Endothelial cell of umbilical vein (primary cell): Measurements from ENCODE around the gene CDC14B. TPM values are rescaled to one million over a fixed set of nuclear protein-coding genes. Genes with fewer than 3 reads are reported as not detected.

Experiments
- BruUV-seq: library from RNA; stranded (reverse); fragments of 400-500 nt; replicated peaks from 2 replicates; lab custom pipeline; 2021; lab: Mats Ljungman, UMichigan
- CTCF ChIA-PET: fragments of 300-600, 350-600 bp; sonication (Branson Sonifier 250); formaldehyde crosslinking; loops from one replicate; lab custom pipeline; 2021; ENCODE audit warnings: antibody characterized with exemption, inconsistent platforms; lab: Charles Lee
- POLR2A ChIA-PET: fragments of 300-600, 350-600 bp; sonication (Branson Sonifier 250); formaldehyde crosslinking; loops from one replicate; lab custom pipeline; 2021; ENCODE audit warnings: antibody characterized with exemption, inconsistent platforms; lab: Charles Lee
- DNase-seq: peaks from one replicate; pipeline ENCODE4 v3.0.0-alpha.2; 2011; ENCODE audit warnings: low read depth, low spot score
- FAIRE-seq: peaks from 2 replicates; lab custom pipeline; 2011; peaks lifted over from hg19 to GRCh38; lab: Jason Lieb, UNC
- H2AFZ ChIP-seq: 2 replicates; pipeline ENCODE4 v1.6.0; 2012; ENCODE audit warnings: low read depth, low read length, control low read depth, inconsistent platforms
- H3K27ac ChIP-seq: 2 replicates; pipeline ENCODE4 v1.5.1; 2011; ENCODE audit warnings: low read depth, mild to moderate bottlenecking, control low read depth, low read length, moderate library complexity; ENCODE audit not compliant: insufficient read depth
- H3K27me3 ChIP-seq, 2 experiments: 2 replicates each; pipeline versions ENCODE4 v1.6.0 to v1.6.1; 2011; ENCODE audit warnings: low read length in 2 of 2, mixed read lengths in 1 of 2; ENCODE audit not compliant: control insufficient read depth in 2 of 2, insufficient read depth in 2 of 2
- H3K36me3 ChIP-seq, 2 experiments: 2 replicates in 1 of 2; 3 replicates in 1 of 2; pipeline ENCODE4 v1.5.1; 2011; ENCODE audit warnings: low read length in 2 of 2, mild to moderate bottlenecking in 1 of 2, moderate library complexity in 1 of 2; ENCODE audit not compliant: control insufficient read depth in 2 of 2, insufficient read depth in 2 of 2; ENCODE audit errors: extremely low read depth in 1 of 2
- H3K4me1 ChIP-seq: 3 replicates; pipeline ENCODE4 v1.5.1; 2011; ENCODE audit warnings: mild to moderate bottlenecking, low read length; ENCODE audit not compliant: control insufficient read depth, insufficient read depth; ENCODE audit errors: extremely low read depth
- H3K4me2 ChIP-seq: 2 replicates; pipeline ENCODE4 v1.6.1; 2011; ENCODE audit warnings: low read length, control low read depth, mixed read lengths; ENCODE audit not compliant: insufficient read depth
- H3K4me3 ChIP-seq, 3 experiments: fragments of 200-600 bp in 1 of 3; sonication (generic), shearing (Covaris generic) in 1 of 3; replicated peaks in 1 of 3; 2 replicates each; pipeline ENCODE4 v1.5.1; 2011 to 2016; ENCODE audit warnings: control low read depth in 3 of 3, low read length in 3 of 3, mild to moderate bottlenecking in 2 of 3, inconsistent platforms in 1 of 3, low read depth in 1 of 3, moderate library complexity in 1 of 3; ENCODE audit not compliant: insufficient read depth in 1 of 3
- H3K79me2 ChIP-seq: 2 replicates; pipeline ENCODE4 v1.6.0; 2012; ENCODE audit warnings: low read length, inconsistent platforms; ENCODE audit not compliant: control insufficient read depth, insufficient read depth
- H3K9ac ChIP-seq: replicated peaks from 2 replicates; pipeline ENCODE3; 2011; ENCODE audit warnings: low read length, control low read depth; ENCODE audit not compliant: insufficient read depth; ENCODE audit errors: extremely low read depth
- H3K9me1 ChIP-seq: replicated peaks from 3 replicates; pipeline ENCODE4 v1.6.0; 2011; ENCODE audit warnings: mild to moderate bottlenecking, low read length; ENCODE audit not compliant: control insufficient read depth, insufficient read depth; ENCODE audit errors: extremely low read depth
- H3K9me3 ChIP-seq: replicated peaks from 2 replicates; pipeline ENCODE4 v1.5.1; 2012; ENCODE audit warnings: low read length, inconsistent platforms; ENCODE audit not compliant: control insufficient read depth, insufficient read depth
- H4K20me1 ChIP-seq: replicated peaks from 2 replicates; pipeline ENCODE3; 2011; ENCODE audit warnings: mild to moderate bottlenecking, low read length; ENCODE audit not compliant: control insufficient read depth, insufficient read depth; ENCODE audit errors: extremely low read depth
- EZH2 ChIP-seq: IDR thresholded peaks from 2 replicates; pipeline ENCODE4 v1.6.1; 2012; ENCODE audit warnings: borderline replicate concordance, low read depth, mild to moderate bottlenecking, moderate library complexity, low read length, inconsistent platforms; ENCODE audit not compliant: severe bottlenecking
- FOS ChIP-seq: IDR thresholded peaks from 2 replicates; pipeline ENCODE4 v1.6.1; 2011; ENCODE audit warnings: mild to moderate bottlenecking, low read length, moderate library complexity, borderline replicate concordance; ENCODE audit not compliant: insufficient read depth
- GATA2 ChIP-seq: IDR thresholded peaks from 2 replicates; pipeline ENCODE4 v1.7.0; 2011; ENCODE audit warnings: low read depth, mild to moderate bottlenecking, moderate library complexity, mixed read lengths, low read length; ENCODE audit not compliant: insufficient read length, insufficient read depth
- JUN ChIP-seq: IDR thresholded peaks from 2 replicates; pipeline ENCODE4 v1.6.1; 2011; ENCODE audit warnings: borderline replicate concordance, low read depth; ENCODE audit not compliant: insufficient read length, insufficient read depth
- MYC ChIP-seq: IDR thresholded peaks from one replicate; pipeline ENCODE4 v1.6.1; 2011; ENCODE audit warnings: mild to moderate bottlenecking, low read depth, low read length
- POLR2A ChIP-seq: IDR thresholded peaks from 2 replicates; pipeline ENCODE4 v1.6.1; 2012; ENCODE audit warnings: low read depth, mild to moderate bottlenecking, control low read depth, low read length
- POLR2AphosphoS5 ChIP-seq: IDR thresholded peaks from 2 replicates; pipeline ENCODE4 v1.6.1; 2012; ENCODE audit warnings: low read depth, mild to moderate bottlenecking, control low read depth, low read length, moderate library complexity; ENCODE audit not compliant: insufficient read depth
- dilution Hi-C: fragments of 300-500 bp; cut with MboI; formaldehyde crosslinking; loops from one replicate; pipeline ENCODE4 v1.15.0; 2019; ENCODE audit warnings: low sequenced_read_pairs; ENCODE audit not compliant: extremely low pct_ligation_motif_present
- intact Hi-C: fragments of 100-400 bp; cut with micrococcal nuclease; formaldehyde crosslinking; loops from one replicate; pipeline ENCODE4 v1.10.0; 2022
- polyA plus RNA-seq, 4 experiments: library from polyadenylated mRNA; depleted of rRNA in 3 of 4; stranded (reverse) in 3 of 4; unstranded in 1 of 4; fragments of >200 nt; gene quantifications; 2 replicates each; pipeline versions ENCODE4 v1.2.1 to v1.2.3, GENCODE V29; 2011 to 2012; ENCODE audit warnings: missing spikeins in 1 of 4
- total RNA-seq: library from RNA; stranded (reverse); gene quantifications from 2 replicates; pipeline ENCODE4 v1.2.3, GENCODE V29; 2021
- TF ChIP-seq, protein P1 (sequence below): IDR thresholded peaks from 2 replicates; pipeline ENCODE4 v1.6.1; 2011; ENCODE audit not compliant: insufficient read depth, insufficient read length
- TF ChIP-seq, protein P2 (sequence below), 2 donors: IDR thresholded peaks; 1 replicate in 1 of 2; 2 replicates in 1 of 2; pipeline ENCODE4 v1.5.1; 2011; ENCODE audit warnings: low read length in 2 of 2, mild to moderate bottlenecking in 2 of 2, moderate library complexity in 2 of 2, control low read depth in 1 of 2, inconsistent platforms in 1 of 2, low read depth in 1 of 2; ENCODE audit not compliant: insufficient read depth in 1 of 2; ENCODE audit errors: extremely low read depth in 1 of 2

CDC14B gene
- total and polyA plus RNA-seq, 2 donors (not counting 3 experiments of a cell fraction or from before 2014, with no cell fraction given) = 0.39 to 0.93 TPM

DNA sequence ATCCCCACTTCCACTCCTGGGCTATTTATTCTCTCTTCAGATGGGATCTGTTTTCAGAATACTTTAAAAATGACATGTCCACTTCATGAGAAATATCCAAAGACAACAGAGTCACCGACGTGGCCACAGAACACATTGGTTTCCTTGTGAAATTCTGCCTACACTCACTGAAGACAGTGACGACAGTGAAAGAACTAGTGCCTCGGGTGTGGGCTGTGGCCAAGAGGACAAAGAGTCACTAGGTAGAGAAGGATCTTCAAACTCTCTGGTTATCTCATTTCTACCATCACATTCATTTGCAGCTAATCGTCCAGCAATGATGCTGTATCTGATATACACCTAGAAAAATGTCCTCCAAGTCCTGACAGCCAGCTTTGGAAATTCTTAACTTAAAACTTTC, 110.6 kb downstream of the CDC14B start:
- Histone ChIP-seq H3K79me2 (no peaks in the 10 kb centered on the region), H3K36me3 (no peaks in the 10 kb centered on the region), H3K4me2 (no peak overlapping the region), H3K27ac (no peak overlapping the region), H3K4me1 (peaks cover 3% of the 10 kb centered on the region), H3K27me3 (no peaks in the 10 kb centered on the region), H2AFZ (no peak overlapping the region), H3K4me3 (no peak overlapping the region), H4K20me1 (no peaks in the 10 kb centered on the region), H3K9me1 (no peaks in the 10 kb centered on the region), H3K9ac (no peak overlapping the region), H3K9me3 (no peaks in the 10 kb centered on the region)
- FAIRE-seq (no peak), DNase-seq (no peak)
- dilution Hi-C loops (no loop called here), intact Hi-C loops (no loop called here)
- BruUV-seq = no TSS peak
- TF ChIP-seq FOS = no peak
- TF ChIP-seq, protein P1, sequence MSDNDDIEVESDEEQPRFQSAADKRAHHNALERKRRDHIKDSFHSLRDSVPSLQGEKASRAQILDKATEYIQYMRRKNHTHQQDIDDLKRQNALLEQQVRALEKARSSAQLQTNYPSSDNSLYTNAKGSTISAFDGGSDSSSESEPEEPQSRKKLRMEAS = no peak
- TF ChIP-seq POLR2A = no peak
- TF ChIP-seq MYC = no peak
- no peak for TF ChIP-seq EZH2
- no peak for TF ChIP-seq JUN
- TF ChIP-seq GATA2 = no peak
- TF ChIP-seq POLR2AphosphoS5 = no peak
- TF ChIP-seq, protein P2, sequence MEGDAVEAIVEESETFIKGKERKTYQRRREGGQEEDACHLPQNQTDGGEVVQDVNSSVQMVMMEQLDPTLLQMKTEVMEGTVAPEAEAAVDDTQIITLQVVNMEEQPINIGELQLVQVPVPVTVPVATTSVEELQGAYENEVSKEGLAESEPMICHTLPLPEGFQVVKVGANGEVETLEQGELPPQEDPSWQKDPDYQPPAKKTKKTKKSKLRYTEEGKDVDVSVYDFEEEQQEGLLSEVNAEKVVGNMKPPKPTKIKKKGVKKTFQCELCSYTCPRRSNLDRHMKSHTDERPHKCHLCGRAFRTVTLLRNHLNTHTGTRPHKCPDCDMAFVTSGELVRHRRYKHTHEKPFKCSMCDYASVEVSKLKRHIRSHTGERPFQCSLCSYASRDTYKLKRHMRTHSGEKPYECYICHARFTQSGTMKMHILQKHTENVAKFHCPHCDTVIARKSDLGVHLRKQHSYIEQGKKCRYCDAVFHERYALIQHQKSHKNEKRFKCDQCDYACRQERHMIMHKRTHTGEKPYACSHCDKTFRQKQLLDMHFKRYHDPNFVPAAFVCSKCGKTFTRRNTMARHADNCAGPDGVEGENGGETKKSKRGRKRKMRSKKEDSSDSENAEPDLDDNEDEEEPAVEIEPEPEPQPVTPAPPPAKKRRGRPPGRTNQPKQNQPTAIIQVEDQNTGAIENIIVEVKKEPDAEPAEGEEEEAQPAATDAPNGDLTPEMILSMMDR (IDR thresholded peaks at IDR 0.05; ENCODE audit: extremely low read depth in 1 of 2, insufficient read depth in 1 of 2, low read depth in 1 of 2, low read length in 2 of 2) = no peak
- ChIA-PET POLR2A (no interaction called here), CTCF (no interaction called here)
